DND-41 (cell line): Measurements from ENCODE around the gene SLC16A1.

ENCODE experiments used
- ATAC-seq: fragments of 200-7000 bp; cut with Tn5 transposase; 3 replicates; pipeline ENCODE4 v1.9.1; 2021; ENCODE audit warnings: low read depth; ENCODE audit not compliant: insufficient read depth
- DNase-seq: peaks from one replicate; pipeline ENCODE4 v3.0.0-alpha.2; 2020
- H2AFZ ChIP-seq: 2 replicates; pipeline ENCODE4 v1.6.0; 2012; ENCODE audit warnings: low read depth, low read length
- H3K27ac ChIP-seq: 2 replicates; pipeline ENCODE4 v1.5.1; 2012; ENCODE audit warnings: low read length, inconsistent platforms
- H3K27me3 ChIP-seq: fragments of 200-600 bp; sonication (generic); 2 replicates; pipeline ENCODE4 v1.6.0; 2012; ENCODE audit warnings: low read length, mild to moderate bottlenecking, inconsistent platforms; ENCODE audit not compliant: insufficient read depth, poor library complexity
- H3K36me3 ChIP-seq: 2 replicates; pipeline ENCODE4 v1.5.1; 2012; ENCODE audit warnings: low read length, inconsistent platforms; ENCODE audit not compliant: insufficient read depth
- H3K4me1 ChIP-seq: 2 replicates; pipeline ENCODE4 v1.5.1; 2012; ENCODE audit warnings: mild to moderate bottlenecking, low read length; ENCODE audit not compliant: insufficient read depth
- H3K4me2 ChIP-seq: 2 replicates; pipeline ENCODE4 v1.6.0; 2012; ENCODE audit warnings: mild to moderate bottlenecking, moderate library complexity, low read length, inconsistent platforms; ENCODE audit not compliant: insufficient read depth
- H3K4me3 ChIP-seq, 2 experiments: fragments of 200-600 bp in 1 of 2; shearing (Covaris generic) in 1 of 2; 2 replicates each; pipeline ENCODE4 v1.5.1; 2012 to 2016; ENCODE audit warnings: inconsistent platforms in 2 of 2, low read length in 2 of 2, mild to moderate bottlenecking in 2 of 2, low read depth in 1 of 2, moderate library complexity in 1 of 2
- H3K79me2 ChIP-seq: 2 replicates; pipeline ENCODE4 v1.6.0; 2012; ENCODE audit warnings: low read length, inconsistent platforms; ENCODE audit not compliant: insufficient read depth
- H3K9ac ChIP-seq: 2 replicates; pipeline ENCODE4 v1.6.0; 2012; ENCODE audit warnings: low read depth, mild to moderate bottlenecking, inconsistent platforms, low read length, moderate library complexity
- H3K9me3 ChIP-seq: 2 replicates; pipeline ENCODE4 v1.5.1; 2012; ENCODE audit warnings: low read length, moderate library complexity, mild to moderate bottlenecking, inconsistent platforms; ENCODE audit not compliant: insufficient read depth, severe bottlenecking
- H4K20me1 ChIP-seq: 2 replicates; pipeline ENCODE4 v1.6.0; 2012; ENCODE audit warnings: low read length; ENCODE audit not compliant: insufficient read depth
- CTCF ChIP-seq: IDR thresholded peaks from 2 replicates; pipeline ENCODE4 v1.5.1; 2012; ENCODE audit warnings: borderline replicate concordance, low read length, moderate library complexity, mild to moderate bottlenecking; ENCODE audit not compliant: poor library complexity, severe bottlenecking; ENCODE audit errors: extremely low read depth
- EZH2 ChIP-seq: IDR thresholded peaks from 3 replicates; pipeline ENCODE4 v1.6.1; 2012; ENCODE audit warnings: borderline replicate concordance, low read depth, mild to moderate bottlenecking, moderate library complexity, low read length, inconsistent platforms; ENCODE audit not compliant: severe bottlenecking

The SLC16A1 gene

GRCh38 chr1:112992780-112993179 is 36.8 kb upstream of the SLC16A1 start:
- TF ChIP-seq CTCF (no peak), EZH2 (no peak)
- H3K27ac ChIP-seq = no peak overlapping the region
- no peaks in the 10 kb centered on the region for H4K20me1 ChIP-seq
- no peaks in the 10 kb centered on the region for H3K9me3 ChIP-seq
- H3K27me3 ChIP-seq = no peaks in the 10 kb centered on the region
- H3K4me1 ChIP-seq = no peaks in the 10 kb centered on the region
- H3K36me3 ChIP-seq = peaks cover 13% of the 10 kb centered on the region
- H3K4me2 ChIP-seq = no peak overlapping the region
- H3K9ac ChIP-seq = no peak overlapping the region
- DNase-seq (no peak), ATAC-seq (no peak)
- H2AFZ ChIP-seq = no peak overlapping the region
- no peak overlapping the region for H3K4me3 ChIP-seq
- H3K79me2 ChIP-seq = no peaks in the 10 kb centered on the region

GRCh38 chr1:112991402-112992120 is 35.6 kb upstream of the SLC16A1 start:
- Histone ChIP-seq H3K4me1 (no peaks in the 10 kb centered on the region), H3K27ac (no peak overlapping the region), H3K9me3 (no peaks in the 10 kb centered on the region), H3K9ac (no peak overlapping the region), H2AFZ (no peak overlapping the region), H3K4me3 (no peak overlapping the region), H3K4me2 (no peak overlapping the region), H3K79me2 (no peaks in the 10 kb centered on the region), H3K27me3 (no peaks in the 10 kb centered on the region), H4K20me1 (no peaks in the 10 kb centered on the region), H3K36me3 (peaks cover 9% of the 10 kb centered on the region)
- DNase-seq = no peak
- TF ChIP-seq CTCF = no peak
- TF ChIP-seq EZH2 = no peak
- no peak for ATAC-seq

GRCh38 chr1:112990271-112990670 is 34.3 kb upstream of the SLC16A1 start:
- TF ChIP-seq EZH2 = no peak
- no peak for TF ChIP-seq CTCF
- ATAC-seq = no peak
- H3K27me3 ChIP-seq = no peaks in the 10 kb centered on the region
- no peak overlapping the region for H3K27ac ChIP-seq
- H3K9ac ChIP-seq = no peak overlapping the region
- no peak overlapping the region for H3K4me2 ChIP-seq
- H3K4me1 ChIP-seq = no peaks in the 10 kb centered on the region
- no peak overlapping the region for H3K4me3 ChIP-seq
- no peak for DNase-seq
- H2AFZ ChIP-seq = no peak overlapping the region
- H4K20me1 ChIP-seq = no peaks in the 10 kb centered on the region
- no peaks in the 10 kb centered on the region for H3K36me3 ChIP-seq
- no peaks in the 10 kb centered on the region for H3K79me2 ChIP-seq
- no peaks in the 10 kb centered on the region for H3K9me3 ChIP-seq
